Vagina (tissue), 2 donors: Measurements from ENCODE around the gene CYP2F1. TPM values are rescaled to one million over a fixed set of nuclear protein-coding genes. Genes with fewer than 3 reads are reported as not detected.
"Not testable (repeated sequence)": the region's sequence is repeated elsewhere in the genome, so short reads cannot be mapped to it uniquely, and the experiment has no call there.

Source experiments
- DNase-seq, 2 donors: peaks; one replicate each; pipeline ENCODE4 v3.0.0-alpha.2; 2017; ENCODE audit errors: extremely low spot score in 2 of 2
- H3K27ac ChIP-seq: fragments of 200-600 bp; sonication (generic); one replicate; pipeline ENCODE4 v1.5.1; 2019
- H3K27me3 ChIP-seq: fragments of 200-600 bp; sonication (generic); one replicate; pipeline ENCODE4 v1.5.1; 2019
- H3K36me3 ChIP-seq, 2 donors: fragments of 200-600 bp; sonication (generic); one replicate each; pipeline ENCODE4 v1.5.1; 2017 to 2019
- H3K4me1 ChIP-seq: fragments of 200-600 bp; sonication (generic); one replicate; pipeline ENCODE4 v1.5.1; 2019
- H3K4me3 ChIP-seq, 2 donors: fragments of 200-600 bp; sonication (generic); 1 replicate in 1 of 2; 2 replicates in 1 of 2; pipeline ENCODE4 v1.5.1; 2016 to 2019
- H3K9me3 ChIP-seq: fragments of 200-600 bp; sonication (generic); one replicate; pipeline ENCODE4 v1.5.1; 2019
- CTCF ChIP-seq, 3 experiments: fragments of 450-650 bp in 2 of 3; fragments of 200-600 bp in 1 of 3; sonication (generic) in 1 of 3; IDR thresholded peaks; one replicate each; pipeline ENCODE4 v1.5.1; 2017 to 2019; ENCODE audit warnings: antibody characterized with exemption in 3 of 3, mild to moderate bottlenecking in 2 of 3, moderate library complexity in 2 of 3
- POLR2A ChIP-seq, 2 donors: fragments of 450-650 bp; IDR thresholded peaks; one replicate each; pipeline ENCODE4 v1.6.1; 2017; ENCODE audit warnings: antibody characterized with exemption in 2 of 2, mild to moderate bottlenecking in 2 of 2, moderate library complexity in 2 of 2
- POLR2AphosphoS5 ChIP-seq, 2 donors: sonication (generic); formaldehyde crosslinking; IDR thresholded peaks; one replicate each; pipeline ENCODE4 v1.9.0; 2017; ENCODE audit warnings: antibody characterized with exemption in 2 of 2, mild to moderate bottlenecking in 2 of 2, low read depth in 1 of 2; ENCODE audit not compliant: insufficient read depth in 1 of 2
- intact Hi-C: fragments of 100-400 bp; cut with DNase I; formaldehyde crosslinking; loops from one replicate; pipeline ENCODE4 v1.15.1; 2023
- total RNA-seq: library from RNA; depleted of rRNA; stranded (reverse); fragments of >200 nt; gene quantifications from one replicate; pipeline ENCODE4 v1.2.3, GENCODE V29; 2016

Gene CYP2F1
- total RNA-seq, 1 donor from 2014 or later: not detected

GRCh38 chr19:41149831-41150230, 35.6 kb downstream of the CYP2F1 start:
- Histone ChIP-seq H3K4me3 (no peak overlapping the region), H3K27me3 (no peaks in the 10 kb centered on the region), H3K36me3 (no peaks in the 10 kb centered on the region), H3K9me3 (no peaks in the 10 kb centered on the region), H3K4me1 (no peaks in the 10 kb centered on the region), H3K27ac (no peak overlapping the region)
- no peak for DNase-seq
- TF ChIP-seq POLR2AphosphoS5 (IDR thresholded peaks at IDR 0.05; ENCODE audit: insufficient read depth in 1 of 2, low read depth in 1 of 2): no peak
- no peak for TF ChIP-seq POLR2A (IDR thresholded peaks at IDR 0.05)
- TF ChIP-seq CTCF (IDR thresholded peaks at IDR 0.05): no peak
- intact Hi-C loops: no loop called here

GRCh38 chr19:41150986-41151385, 36.8 kb downstream of the CYP2F1 start:
- H3K9me3 ChIP-seq, H3K27ac ChIP-seq, H3K27me3 ChIP-seq, H3K4me1 ChIP-seq, H3K36me3 ChIP-seq, H3K4me3 ChIP-seq, intact Hi-C loops, DNase-seq: not testable (repeated sequence)

- no peaks in the 10 kb centered on the region for H3K36me3 ChIP-seq
- no peaks in the 10 kb centered on the region for H3K9me3 ChIP-seq
- intact Hi-C loops: no loop called here
- TF ChIP-seq CTCF (IDR thresholded peaks at IDR 0.05) (no peak), POLR2A (IDR thresholded peaks at IDR 0.05) (no peak), POLR2AphosphoS5 (IDR thresholded peaks at IDR 0.05; ENCODE audit: insufficient read depth in 1 of 2, low read depth in 1 of 2) (no peak)
- H3K4me1 ChIP-seq: no peaks in the 10 kb centered on the region
- H3K27me3 ChIP-seq: no peaks in the 10 kb centered on the region
- H3K4me3 ChIP-seq: no peak overlapping the region
- no peak overlapping the region for H3K27ac ChIP-seq
- no peak for DNase-seq
Observed at GRCh38 chr19:41154060-41154459, 39.8 kb downstream of the CYP2F1 start.

- no peaks in the 10 kb centered on the region for H3K27me3 ChIP-seq
- TF ChIP-seq POLR2AphosphoS5 (IDR thresholded peaks at IDR 0.05; ENCODE audit: insufficient read depth in 1 of 2, low read depth in 1 of 2) (no peak), POLR2A (IDR thresholded peaks at IDR 0.05) (no peak), CTCF (IDR thresholded peaks at IDR 0.05) (no peak)
- no peak for DNase-seq
- H3K9me3 ChIP-seq: no peaks in the 10 kb centered on the region
- H3K4me1 ChIP-seq: no peaks in the 10 kb centered on the region
- intact Hi-C loops: no loop called here
- no peak overlapping the region for H3K27ac ChIP-seq
- H3K4me3 ChIP-seq: no peak overlapping the region
- H3K36me3 ChIP-seq: no peaks in the 10 kb centered on the region
Observed at GRCh38 chr19:41156207-41156606, 42.0 kb downstream of the CYP2F1 start.

GRCh38 chr19:41159881-41160280, 45.6 kb downstream of the CYP2F1 start:
- DNase-seq: no peak
- TF ChIP-seq CTCF (IDR thresholded peaks at IDR 0.05) (no peak), POLR2AphosphoS5 (IDR thresholded peaks at IDR 0.05; ENCODE audit: insufficient read depth in 1 of 2, low read depth in 1 of 2) (no peak), POLR2A (IDR thresholded peaks at IDR 0.05) (no peak)
- Histone ChIP-seq H3K27me3 (no peaks in the 10 kb centered on the region), H3K4me1 (no peaks in the 10 kb centered on the region), H3K27ac (no peak overlapping the region), H3K9me3 (no peaks in the 10 kb centered on the region), H3K4me3 (no peak overlapping the region), H3K36me3 (no peaks in the 10 kb centered on the region)
- intact Hi-C loops: no loop called here

GRCh38 chr19:41161903-41162302, 47.7 kb downstream of the CYP2F1 start:
- Histone ChIP-seq H3K9me3 (no peaks in the 10 kb centered on the region), H3K4me3 (no peak overlapping the region), H3K36me3 (no peaks in the 10 kb centered on the region), H3K4me1 (no peaks in the 10 kb centered on the region), H3K27me3 (no peaks in the 10 kb centered on the region), H3K27ac (no peak overlapping the region)
- TF ChIP-seq POLR2A (IDR thresholded peaks at IDR 0.05) (no peak), CTCF (IDR thresholded peaks at IDR 0.05) (no peak), POLR2AphosphoS5 (IDR thresholded peaks at IDR 0.05; ENCODE audit: insufficient read depth in 1 of 2, low read depth in 1 of 2) (no peak)
- intact Hi-C loops: no loop called here
- DNase-seq: no peak
